NCI-H1436 treated with DMSO at 0.1 percent for 48 hours (cell line): ENCODE results near the gene DAZL.
"Not testable (repeated sequence)": the region's sequence is repeated elsewhere in the genome, so short reads cannot be mapped to it uniquely, and the experiment has no call there.

Experiments used
- DNase-seq: peaks from one replicate; lab custom pipeline; 2025; lab: John Stamatoyannopoulos, UW

The DAZL gene

GRCh38 chr3:16604887-16605602 is at the start of gene DAZL:
Gene DAZL (minus strand): TSS chr3:16605423. CDS start chr3:16605205, 218 bp downstream.
- no peak for DNase-seq

GRCh38 chr3:16654976-16655375 is 49.8 kb upstream of the DAZL start:
- no peak for DNase-seq

GRCh38 chr3:16653712-16654111 is 48.5 kb upstream of the DAZL start:
- no peak for DNase-seq

- DNase-seq = no peak
Measured at GRCh38 chr3:16647668-16648067, 42.4 kb upstream of the DAZL start.

GRCh38 chr3:16639806-16640205 is 34.6 kb upstream of the DAZL start:
- no peak for DNase-seq

- DNase-seq = no peak
Measured at GRCh38 chr3:16633948-16634347, 28.7 kb upstream of the DAZL start.

GRCh38 chr3:16632395-16632794 is 27.2 kb upstream of the DAZL start:
- DNase-seq = no peak

GRCh38 chr3:16618721-16619120 is 13.5 kb upstream of the DAZL start:
- DNase-seq = no peak

GRCh38 chr3:16617155-16617554 is 11.9 kb upstream of the DAZL start:
- not testable (repeated sequence) for DNase-seq

GRCh38 chr3:16616083-16616482 is 10.9 kb upstream of the DAZL start:
- DNase-seq = no peak

GRCh38 chr3:16614033-16615031 is 9.1 kb upstream of the DAZL start:
- no peak for DNase-seq

- no peak for DNase-seq
Measured at GRCh38 chr3:16609927-16610580, 4.8 kb upstream of the DAZL start.

- DNase-seq = no peak
Measured at GRCh38 chr3:16608816-16609215, 3.6 kb upstream of the DAZL start.

GRCh38 chr3:16607718-16608117 is 2.5 kb upstream of the DAZL start:
- no peak for DNase-seq

- no peak for DNase-seq
Measured at GRCh38 chr3:16606398-16606797, 1.2 kb upstream of the DAZL start.

- no peak for DNase-seq
Measured at GRCh38 chr3:16605966-16606365, 743 bp upstream of the DAZL start.

- DNase-seq = no peak
Measured at GRCh38 chr3:16604433-16604832, 790 bp downstream of the DAZL start.

GRCh38 chr3:16601537-16602005 is 3.7 kb downstream of the DAZL start:
- DNase-seq = no peak

- no peak for DNase-seq
Measured at GRCh38 chr3:16600780-16601536, 4.3 kb downstream of the DAZL start.

GRCh38 chr3:16599694-16600093 is 5.5 kb downstream of the DAZL start:
- no peak for DNase-seq

GRCh38 chr3:16596352-16597032 is 8.7 kb downstream of the DAZL start:
- DNase-seq = no peak
